HG03457 (cell line): Measurements from ENCODE around the gene KCNK10.
"Not testable (repeated sequence)": the region's sequence is repeated elsewhere in the genome, so short reads cannot be mapped to it uniquely, and the experiment has no call there.

Experiments used
- ATAC-seq: cut with Tn5 transposase; IDR thresholded peaks from one replicate; pipeline ENCODE4 v1.9.1; 2021; ENCODE audit warnings: moderate number of reproducible peaks; ENCODE audit not compliant: unreplicated experiment

KCNK10 gene

GRCh38 chr14:88272390-88273269 lies 50.4 kb downstream of the KCNK10 start:
- no peak for ATAC-seq

GRCh38 chr14:88271205-88271604 lies 51.9 kb downstream of the KCNK10 start:
- no peak for ATAC-seq

GRCh38 chr14:88270776-88271175 lies 52.3 kb downstream of the KCNK10 start:
- ATAC-seq, result no peak

GRCh38 chr14:88269806-88270420 lies 53.2 kb downstream of the KCNK10 start:
- ATAC-seq, result no peak

- no peak for ATAC-seq
Observed at GRCh38 chr14:88266474-88266873, 56.6 kb downstream of the KCNK10 start.

GRCh38 chr14:88264116-88264515 lies 59.0 kb downstream of the KCNK10 start:
- no peak for ATAC-seq

GRCh38 chr14:88261302-88261701 lies 61.8 kb downstream of the KCNK10 start:
- ATAC-seq, result not testable (repeated sequence)

- ATAC-seq, result no peak
Observed at GRCh38 chr14:88258021-88258420, 65.0 kb downstream of the KCNK10 start.

- no peak for ATAC-seq
Observed at GRCh38 chr14:88256997-88257950, 65.8 kb downstream of the KCNK10 start.

- ATAC-seq, result no peak
Observed at GRCh38 chr14:88255798-88256197, 67.3 kb downstream of the KCNK10 start.

GRCh38 chr14:88255196-88255595 lies 67.9 kb downstream of the KCNK10 start:
- no peak for ATAC-seq

GRCh38 chr14:88252498-88252897 lies 70.6 kb downstream of the KCNK10 start:
- ATAC-seq, result no peak

GRCh38 chr14:88251650-88252049 lies 71.4 kb downstream of the KCNK10 start:
- ATAC-seq, result no peak

GRCh38 chr14:88249266-88249665 lies 73.8 kb downstream of the KCNK10 start:
- no peak for ATAC-seq

GRCh38 chr14:88248606-88249005 lies 74.5 kb downstream of the KCNK10 start:
- ATAC-seq, result no peak

- no peak for ATAC-seq
Observed at GRCh38 chr14:88247228-88247627, 75.8 kb downstream of the KCNK10 start.

GRCh38 chr14:88245321-88245720 lies 77.7 kb downstream of the KCNK10 start:
- ATAC-seq, result no peak

GRCh38 chr14:88243946-88244345 lies 79.1 kb downstream of the KCNK10 start:
- no peak for ATAC-seq

- ATAC-seq, result no peak
Observed at GRCh38 chr14:88242446-88242845, 80.6 kb downstream of the KCNK10 start.

GRCh38 chr14:88241810-88242209 lies 81.3 kb downstream of the KCNK10 start:
- ATAC-seq, result no peak

- ATAC-seq, result no peak
Observed at GRCh38 chr14:88234442-88234841, 88.6 kb downstream of the KCNK10 start.
